HG02885 (cell line): ENCODE results near the gene GOLGA6L10.
"Not testable (repeated sequence)": the region's sequence is repeated elsewhere in the genome, so short reads cannot be mapped to it uniquely, and the experiment has no call there.

Experiments used
- ATAC-seq: cut with Tn5 transposase; IDR thresholded peaks from one replicate; pipeline ENCODE4 v1.9.1; 2021; ENCODE audit warnings: mild to moderate bottlenecking; ENCODE audit not compliant: unreplicated experiment, poor library complexity

The GOLGA6L10 gene

GRCh38 chr15:82319522-82320278, 29.6 kb downstream of the GOLGA6L10 start:
- ATAC-seq: not testable (repeated sequence)

GRCh38 chr15:82318281-82318680, 31.0 kb downstream of the GOLGA6L10 start:
- not testable (repeated sequence) for ATAC-seq

GRCh38 chr15:82317516-82317915, 31.8 kb downstream of the GOLGA6L10 start:
- not testable (repeated sequence) for ATAC-seq

DNA sequence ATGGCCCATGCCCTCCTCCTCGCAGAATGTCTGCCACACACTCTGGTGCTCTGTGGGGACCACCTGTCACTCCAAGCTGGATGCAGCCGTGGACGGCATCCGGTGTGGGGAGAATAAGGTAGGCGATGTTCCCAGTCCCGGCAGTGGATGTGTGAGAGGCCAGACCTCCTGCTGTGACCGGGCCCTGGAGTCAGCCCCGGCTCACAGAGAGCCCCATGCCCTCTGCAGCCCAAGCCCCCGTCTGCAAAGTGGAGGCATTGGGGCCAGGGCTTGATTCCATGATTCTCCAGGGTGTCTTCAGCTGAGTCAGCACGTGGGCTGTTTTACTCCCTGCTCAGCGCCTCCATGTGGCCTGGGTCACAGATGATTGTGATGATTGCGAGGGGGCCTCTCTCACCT, 32.2 kb downstream of the GOLGA6L10 start:
- ATAC-seq: no peak

- ATAC-seq: not testable (repeated sequence)
Measured at GRCh38 chr15:82316247-82317090, 32.8 kb downstream of the GOLGA6L10 start.

DNA sequence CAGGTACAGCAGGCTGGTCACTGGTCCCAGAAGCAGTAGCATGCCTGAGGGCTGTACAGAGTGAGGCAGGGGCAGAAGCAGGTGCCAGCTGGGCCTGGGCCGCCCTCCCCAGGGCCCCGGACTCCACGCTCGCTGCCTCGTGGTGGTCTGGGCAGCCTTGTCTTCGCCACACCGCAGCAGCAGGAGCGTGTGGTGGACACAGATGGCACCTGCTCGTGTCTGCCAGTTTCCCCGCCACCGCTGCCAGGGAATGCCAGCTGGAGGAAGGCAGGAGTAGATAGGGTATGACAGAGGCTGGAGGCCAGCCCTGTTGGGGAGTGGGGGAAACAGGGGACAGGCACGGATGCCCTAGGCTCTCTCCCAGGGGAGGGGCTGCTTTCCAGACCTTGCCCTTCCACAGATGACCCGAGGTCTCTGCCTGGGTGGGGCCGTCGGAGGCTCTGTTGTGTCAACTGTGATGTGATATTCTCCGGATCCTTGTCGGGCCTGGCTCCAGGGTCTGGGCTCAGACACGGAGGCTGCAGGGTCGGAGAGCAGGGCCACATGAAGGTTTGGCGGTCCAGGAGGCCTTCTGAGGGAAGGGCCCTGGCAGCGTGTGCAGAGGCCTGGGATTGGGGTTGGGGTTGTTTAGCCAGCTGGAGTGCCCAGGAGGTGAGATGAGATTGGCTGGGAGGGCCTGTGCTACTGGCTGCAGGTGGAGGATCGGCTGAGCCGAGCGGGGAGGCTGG, 33.6 kb downstream of the GOLGA6L10 start:
- no peak for ATAC-seq

- no peak for ATAC-seq
Measured at GRCh38 chr15:82314769-82315518, 34.3 kb downstream of the GOLGA6L10 start.

GRCh38 chr15:82313951-82314768, 35.1 kb downstream of the GOLGA6L10 start:
- not testable (repeated sequence) for ATAC-seq

DNA sequence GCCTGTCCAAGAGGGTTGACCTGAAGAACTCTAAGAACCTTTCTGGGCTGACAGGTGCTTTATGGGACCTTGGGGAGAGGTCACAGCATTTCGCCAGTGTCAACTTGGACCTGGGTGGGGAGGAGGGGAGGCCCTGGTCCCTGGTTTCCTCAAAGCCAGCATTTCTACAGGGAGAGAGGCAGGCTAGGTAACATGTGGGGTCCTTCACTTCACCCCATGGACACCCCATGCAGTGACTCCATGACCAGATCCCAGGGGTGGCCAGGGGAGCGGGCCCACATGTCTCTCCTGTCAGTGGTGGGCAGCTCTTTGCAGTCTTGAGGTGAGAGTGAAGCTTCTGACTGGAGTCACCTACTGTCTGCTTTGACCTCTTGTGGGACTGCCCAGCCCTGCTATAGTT, 35.8 kb downstream of the GOLGA6L10 start:
- ATAC-seq: no peak

GRCh38 chr15:82312586-82313349, 36.5 kb downstream of the GOLGA6L10 start:
- ATAC-seq: no peak

DNA sequence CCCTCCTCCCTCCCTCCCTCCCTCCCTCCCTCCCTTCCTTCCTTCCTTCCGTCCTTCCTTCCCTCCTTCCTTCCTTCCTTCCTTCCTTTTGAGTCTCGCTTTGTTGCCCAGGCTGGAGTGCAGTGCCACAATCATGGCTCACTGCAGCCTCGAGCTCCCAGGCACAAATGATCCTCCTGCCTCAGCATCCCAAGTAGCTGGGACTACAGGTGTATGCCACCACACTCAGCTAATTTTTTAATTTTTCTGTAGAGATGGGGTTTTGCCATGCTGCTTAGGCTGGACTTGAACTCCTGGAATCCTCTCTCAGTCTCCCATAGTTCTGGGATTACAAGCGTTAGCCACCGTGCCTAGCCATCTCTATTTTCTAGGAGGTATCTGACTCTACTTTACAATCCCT, 38.0 kb downstream of the GOLGA6L10 start:
- not testable (repeated sequence) for ATAC-seq

DNA sequence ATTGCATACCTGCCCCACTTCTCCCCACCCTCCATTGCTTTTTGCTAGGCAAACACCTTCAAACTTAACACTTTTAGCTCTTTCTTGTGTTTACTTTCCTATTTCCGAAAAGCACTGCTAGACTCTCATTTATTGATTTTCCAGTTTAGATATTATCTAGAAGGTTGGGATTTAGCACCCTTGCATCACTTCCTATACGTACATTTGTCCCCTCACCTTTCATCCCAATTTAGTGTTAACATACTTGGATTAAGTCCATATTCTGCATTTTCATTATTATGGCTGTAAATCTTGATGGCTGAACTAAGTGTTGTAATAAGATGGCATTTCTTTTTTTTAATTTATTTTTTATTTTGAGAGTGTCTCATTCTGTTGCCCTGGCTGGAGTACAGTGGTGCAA, 39.5 kb downstream of the GOLGA6L10 start:
- no peak for ATAC-seq

- no peak for ATAC-seq
Measured at GRCh38 chr15:82307714-82308081, 41.6 kb downstream of the GOLGA6L10 start.

GRCh38 chr15:82306791-82307713, 42.2 kb downstream of the GOLGA6L10 start:
- no peak for ATAC-seq

GRCh38 chr15:82305621-82306048, 43.6 kb downstream of the GOLGA6L10 start:
- no peak for ATAC-seq

GRCh38 chr15:82304778-82305090, 44.5 kb downstream of the GOLGA6L10 start:
- no peak for ATAC-seq

- no peak for ATAC-seq
Measured at GRCh38 chr15:82303956-82304777, 45.1 kb downstream of the GOLGA6L10 start.
